ENCODE measurements around the gene MON1B. TPM values are rescaled to one million over a fixed set of nuclear protein-coding genes. Genes with fewer than 3 reads are reported as not detected.

Gene MON1B
- total RNA-seq, 1 experiment from 2014 or later = 48.0 TPM

DNA sequence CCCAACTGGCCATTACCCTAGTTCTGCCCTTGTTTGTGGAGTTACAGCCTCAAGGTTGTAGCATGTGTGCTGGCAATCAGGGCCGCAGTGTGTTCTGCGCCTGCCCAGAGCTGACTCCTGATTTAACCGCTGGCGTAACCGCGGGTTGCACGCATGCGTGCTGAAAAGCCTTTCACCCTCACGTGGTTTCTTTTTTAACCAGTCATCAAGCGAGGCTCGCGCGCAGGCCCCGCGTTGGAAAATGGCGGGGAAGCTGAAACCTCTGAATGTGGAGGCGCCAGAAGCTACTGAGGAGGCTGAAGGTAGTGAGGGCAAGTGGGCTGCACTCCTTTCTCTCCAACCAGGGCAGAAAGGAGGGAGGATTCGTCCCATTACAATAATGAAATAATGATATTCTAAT lies 8.2 kb downstream of the MON1B start, which contains the start of gene SYCE1L:
Gene SYCE1L, plus strand, starts transcription at position 198 of the 400 bp plus-strand sequence. Its CDS starts 44 bp downstream, at position 242.
- Histone ChIP-seq H2BK120ac (ENCODE audit: low read depth, low read length, poor library complexity, severe bottlenecking) (no peak within 1 kb of the TSS), H2BK15ac (ENCODE audit: low read depth, low read length) (no peak within 1 kb of the TSS), H2BK12ac (ENCODE audit: insufficient read length, low read depth, low read length) (no peak within 1 kb of the TSS), H3K79me2 (ENCODE audit: insufficient read depth, low read length) (no peaks in the 10 kb centered on the region), H2BK20ac (ENCODE audit: low read depth, low read length, poor library complexity, severe bottlenecking) (no peak within 1 kb of the TSS), H3K18ac (ENCODE audit: insufficient read length, low read depth, low read length) (no peak within 1 kb of the TSS), H4K5ac (ENCODE audit: insufficient read length, low read depth, low read length) (no peak within 1 kb of the TSS), H3K56ac (ENCODE audit: insufficient read length, low read depth, low read length) (no peak within 1 kb of the TSS), H2AK5ac (ENCODE audit: insufficient read length, low read length) (no peak within 1 kb of the TSS), H3K14ac (ENCODE audit: insufficient read depth, low read length) (no peak within 1 kb of the TSS), H4K91ac (ENCODE audit: insufficient read length, low read depth, low read length) (no peak within 1 kb of the TSS), H3K79me1 (ENCODE audit: insufficient read depth, low read depth, low read length, poor library complexity, severe bottlenecking) (no peaks in the 10 kb centered on the region), H3K4me1 (ENCODE audit: insufficient read depth, low read length) (no peaks in the 10 kb centered on the region), H4K20me1 (ENCODE audit: control insufficient read depth, insufficient read depth, insufficient read length) (no peaks in the 10 kb centered on the region), H3K27ac (ENCODE audit: insufficient read length, low read depth, low read length) (no peak within 1 kb of the TSS), H3K23me2 (ENCODE audit: insufficient read length, low read depth, low read length, poor library complexity, severe bottlenecking) (no peaks in the 10 kb centered on the region), H4K8ac (replicated peaks; ENCODE audit: insufficient read length, low read depth, low read length) (no peak within 1 kb of the TSS), H3K4me2 (ENCODE audit: insufficient read depth, insufficient read length, low read length) (no peak within 1 kb of the TSS), H3K9ac (ENCODE audit: extremely low read depth, insufficient read length, low read length) (no peak within 1 kb of the TSS), H2AFZ (ENCODE audit: low read length) (no peak within 1 kb of the TSS), H2BK5ac (ENCODE audit: insufficient read length, low read length) (no peak within 1 kb of the TSS), H3K4ac (ENCODE audit: low read depth, low read length) (no peak within 1 kb of the TSS), H3T11ph (ENCODE audit: low read length) (no peak within 1 kb of the TSS), H3K23ac (ENCODE audit: insufficient read length, low read depth, low read length) (no peak within 1 kb of the TSS), H3K9me3 (ENCODE audit: control insufficient read depth, low read depth, low read length) (no peaks in the 10 kb centered on the region), H3K27me3 (ENCODE audit: insufficient read depth, low read length) (no peaks in the 10 kb centered on the region; the same call in 1 of the 2 replicates)
- Mint-ChIP-seq H3K27me3 (ENCODE audit: low read depth) (no peaks in the 10 kb centered on the region), H3K9me3 (no peaks in the 10 kb centered on the region), H3K36me3 (ENCODE audit: insufficient read depth in 1 of 3, low read depth in 3 of 3) (peaks cover 15 to 43% (median 37%) of the 10 kb centered on the region in 3 experiments), H3K27ac (no peak within 1 kb of the TSS), H3K4me1 (no peaks in the 10 kb centered on the region), H3K4me3 (no peak within 1 kb of the TSS)
- no peak for TF ChIP-seq CTCF (conservative IDR thresholded peaks at IDR 0.05)
- no peak for DNase-seq
- WGBS (ENCODE audit: extremely low coverage, insufficient read length, low lambda C conversion rate) = no CpG with 5 or more reads among the region's 18 CpGs

Measured in H9 (cell line).